GM12878 (cell line): ENCODE results near the gene RAPGEF1.

Experiments used
- CBX3 ChIP-seq: fragments of 200-600 bp; sonication (generic); IDR thresholded peaks from 2 replicates; pipeline ENCODE4 v1.6.1; 2016; ENCODE audit warnings: low read depth, borderline replicate concordance
- EED ChIP-seq: sonication (generic); IDR thresholded peaks from 2 replicates; pipeline ENCODE4 v1.6.1; 2016; ENCODE audit warnings: antibody characterized with exemption, low read depth
- EP300 ChIP-seq, 2 experiments: fragments of 150-350 bp in 1 of 2; IDR thresholded peaks; 2 replicates each; pipeline ENCODE4 v1.6.1; 2011 to 2012; ENCODE audit warnings: low read depth in 2 of 2, low read length in 2 of 2, borderline replicate concordance in 1 of 2, improper control_type of control experiment in 1 of 2, inconsistent platforms in 1 of 2; ENCODE audit not compliant: control insufficient read depth in 1 of 2
- FOS ChIP-seq: IDR thresholded peaks from 3 replicates; pipeline ENCODE4 v1.6.1; 2011; ENCODE audit warnings: borderline replicate concordance; ENCODE audit not compliant: insufficient read length; ENCODE audit errors: extremely low read depth
- IRF3 ChIP-seq: fragments of 450-650 bp; IDR thresholded peaks from 2 replicates; pipeline ENCODE4 v1.6.1; 2014; ENCODE audit warnings: mild to moderate bottlenecking
- MTA3 ChIP-seq: IDR thresholded peaks from 2 replicates; pipeline ENCODE4 v1.6.1; 2012; ENCODE audit warnings: low read length, inconsistent platforms, borderline replicate concordance
- MYC ChIP-seq: IDR thresholded peaks from 2 replicates; pipeline ENCODE4 v1.6.1; 2011; ENCODE audit warnings: mild to moderate bottlenecking, low read length, moderate library complexity, inconsistent platforms; ENCODE audit not compliant: insufficient read depth, insufficient replicate concordance, insufficient read length, severe bottlenecking
- POLR2A ChIP-seq: IDR thresholded peaks from 2 replicates; pipeline ENCODE4 v1.6.1; 2011; ENCODE audit warnings: low read depth, mild to moderate bottlenecking, low read length
- RAD21 ChIP-seq: IDR thresholded peaks from 2 replicates; pipeline ENCODE4 v1.6.1; 2011; ENCODE audit warnings: mild to moderate bottlenecking, low read depth, low read length, moderate library complexity; ENCODE audit not compliant: insufficient read depth
- RFX5 ChIP-seq: IDR thresholded peaks from 2 replicates; pipeline ENCODE4 v1.6.1; 2011; ENCODE audit warnings: low read depth, low read length, improper control_type of control experiment
- YBX1 ChIP-seq: fragments of 450-650 bp; IDR thresholded peaks from 2 replicates; pipeline ENCODE4 v1.6.1; 2016; ENCODE audit warnings: antibody characterized with exemption
- ZNF274 ChIP-seq: IDR thresholded peaks from one replicate; pipeline ENCODE4 v1.8.0; 2011; ENCODE audit not compliant: insufficient read length, insufficient read depth
- TF ChIP-seq, protein P1 (sequence below), 3 experiments: IDR thresholded peaks in 2 of 3; conservative IDR thresholded peaks in 1 of 3; 2 replicates each; pipeline ENCODE4 v1.5.1; 2011; ENCODE audit warnings: low read depth in 3 of 3, low read length in 3 of 3, mild to moderate bottlenecking in 3 of 3, control low read depth in 2 of 3, moderate library complexity in 2 of 3, inconsistent platforms in 1 of 3, mixed read lengths in 1 of 3; ENCODE audit not compliant: control insufficient read depth in 2 of 3, insufficient read depth in 1 of 3; ENCODE audit errors: extremely low read depth in 1 of 3

GRCh38 chr9:131651160-131651559, 88.7 kb downstream of the RAPGEF1 start:
- TF ChIP-seq POLR2A: no peak
- TF ChIP-seq IRF3: no peak
- TF ChIP-seq ZNF274: no peak
- TF ChIP-seq EP300 (IDR thresholded peaks at IDR 0.05; ENCODE audit: borderline replicate concordance in 1 of 2, control insufficient read depth in 1 of 2, low read depth in 2 of 2, low read length in 2 of 2): no peak
- TF ChIP-seq, protein P1, sequence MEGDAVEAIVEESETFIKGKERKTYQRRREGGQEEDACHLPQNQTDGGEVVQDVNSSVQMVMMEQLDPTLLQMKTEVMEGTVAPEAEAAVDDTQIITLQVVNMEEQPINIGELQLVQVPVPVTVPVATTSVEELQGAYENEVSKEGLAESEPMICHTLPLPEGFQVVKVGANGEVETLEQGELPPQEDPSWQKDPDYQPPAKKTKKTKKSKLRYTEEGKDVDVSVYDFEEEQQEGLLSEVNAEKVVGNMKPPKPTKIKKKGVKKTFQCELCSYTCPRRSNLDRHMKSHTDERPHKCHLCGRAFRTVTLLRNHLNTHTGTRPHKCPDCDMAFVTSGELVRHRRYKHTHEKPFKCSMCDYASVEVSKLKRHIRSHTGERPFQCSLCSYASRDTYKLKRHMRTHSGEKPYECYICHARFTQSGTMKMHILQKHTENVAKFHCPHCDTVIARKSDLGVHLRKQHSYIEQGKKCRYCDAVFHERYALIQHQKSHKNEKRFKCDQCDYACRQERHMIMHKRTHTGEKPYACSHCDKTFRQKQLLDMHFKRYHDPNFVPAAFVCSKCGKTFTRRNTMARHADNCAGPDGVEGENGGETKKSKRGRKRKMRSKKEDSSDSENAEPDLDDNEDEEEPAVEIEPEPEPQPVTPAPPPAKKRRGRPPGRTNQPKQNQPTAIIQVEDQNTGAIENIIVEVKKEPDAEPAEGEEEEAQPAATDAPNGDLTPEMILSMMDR (IDR thresholded peaks at IDR 0.05 in 2 of 3, conservative IDR thresholded peaks at IDR 0.05 in 1 of 3; ENCODE audit: control insufficient read depth in 2 of 3, extremely low read depth in 1 of 3, insufficient read depth in 1 of 3, low read depth in 3 of 3, low read length in 3 of 3): no peak
- TF ChIP-seq YBX1: no peak
- no peak for TF ChIP-seq RAD21
- no peak for TF ChIP-seq MYC
- TF ChIP-seq RFX5: no peak
- TF ChIP-seq CBX3: no peak
- no peak for TF ChIP-seq MTA3
- no peak for TF ChIP-seq FOS
- TF ChIP-seq EED: no peak
